Lung (tissue), 12 donors: Measurements from ENCODE around the gene DENND1A. TPM values are rescaled to one million over a fixed set of nuclear protein-coding genes. Genes with fewer than 3 reads are reported as not detected.
A peak's percentile ranks its signal among the peaks of the same experiment; 100 is the strongest.

Experiments used
- ATAC-seq: fragments of 200-7000 bp; cut with Tn5 transposase; one replicate; pipeline ENCODE4 v1.9.1; 2020; ENCODE audit warnings: moderate number of reproducible peaks; ENCODE audit not compliant: insufficient read depth, low FRiP score
- DNase-seq, 3 donors: peaks; one replicate each; pipeline ENCODE4 v3.0.0-alpha.2; 2013 to 2017
- H3K27ac ChIP-seq, 2 donors: one replicate each; pipeline ENCODE4 v1.5.1; 2013; ENCODE audit warnings: mild to moderate bottlenecking in 2 of 2, moderate library complexity in 2 of 2, control low read depth in 1 of 2, inconsistent platforms in 1 of 2, low read depth in 1 of 2, low read length in 1 of 2
- H3K27me3 ChIP-seq, 3 donors: one replicate each; pipeline ENCODE4 v1.5.1; 2013; ENCODE audit warnings: low read length in 2 of 3; ENCODE audit not compliant: control insufficient read depth in 3 of 3, insufficient read depth in 3 of 3
- H3K36me3 ChIP-seq, 4 donors: one replicate each; pipeline ENCODE4 v1.5.1; 2013; ENCODE audit warnings: low read length in 4 of 4, mild to moderate bottlenecking in 1 of 4, moderate library complexity in 1 of 4; ENCODE audit not compliant: control insufficient read depth in 4 of 4, insufficient read depth in 4 of 4
- H3K4me1 ChIP-seq, 5 donors: one replicate each; pipeline ENCODE4 v1.5.1; 2013; ENCODE audit warnings: low read length in 5 of 5, mild to moderate bottlenecking in 2 of 5, moderate library complexity in 1 of 5; ENCODE audit not compliant: control insufficient read depth in 5 of 5, insufficient read depth in 5 of 5
- H3K4me3 ChIP-seq: one replicate; pipeline ENCODE4 v1.5.1; 2013; ENCODE audit warnings: mild to moderate bottlenecking, control low read depth, moderate library complexity
- H3K9ac ChIP-seq, 2 donors: one replicate each; pipeline ENCODE4 v1.5.1; 2013; ENCODE audit warnings: low read length in 2 of 2, control low read depth in 1 of 2; ENCODE audit not compliant: insufficient read depth in 1 of 2
- H3K9me3 ChIP-seq, 4 donors: one replicate each; pipeline ENCODE4 v1.5.1; 2013; ENCODE audit warnings: low read length in 3 of 4, mild to moderate bottlenecking in 1 of 4, moderate library complexity in 1 of 4; ENCODE audit not compliant: control insufficient read depth in 4 of 4, insufficient read depth in 3 of 4
- WGBS, 2 donors: extraction: QIAGEN DNeasy Blood & Tissue Kit; methylation state at CpG; one replicate each; pipeline ENCODE4 v1.1.7; 2013; 5-methylcytosine and 5-hydroxymethylcytosine counted together
- polyA plus RNA-seq, 2 donors: library from polyadenylated mRNA; stranded (reverse); fragments of 200-250 nt; gene quantifications; one replicate each; pipeline ENCODE4 v1.2.1, GENCODE V29; 2013
- total RNA-seq, 2 donors: library from RNA; depleted of rRNA in 1 of 2; stranded (reverse); fragments of >200 nt in 1 of 2; gene quantifications; one replicate each; pipeline ENCODE4 v1.2.1, GENCODE V29; 2014 to 2021
- TF ChIP-seq, protein P1 (sequence below): IDR thresholded peaks from 2 replicates; pipeline ENCODE4 v1.5.1; 2012; ENCODE audit warnings: mild to moderate bottlenecking; ENCODE audit errors: control extremely low read depth, extremely low read depth
- donor health status: control.
- donor health status: control.
- donor health status: Bipolar disorder and iron deficiency.
- donor health status: healthy.
- donor health status: DM: yes; HTN: yes; CAD: no.

The DENND1A gene
- total and polyA plus RNA-seq, 4 donors: 5.7 to 29.8 (median 14.5) TPM

DNA sequence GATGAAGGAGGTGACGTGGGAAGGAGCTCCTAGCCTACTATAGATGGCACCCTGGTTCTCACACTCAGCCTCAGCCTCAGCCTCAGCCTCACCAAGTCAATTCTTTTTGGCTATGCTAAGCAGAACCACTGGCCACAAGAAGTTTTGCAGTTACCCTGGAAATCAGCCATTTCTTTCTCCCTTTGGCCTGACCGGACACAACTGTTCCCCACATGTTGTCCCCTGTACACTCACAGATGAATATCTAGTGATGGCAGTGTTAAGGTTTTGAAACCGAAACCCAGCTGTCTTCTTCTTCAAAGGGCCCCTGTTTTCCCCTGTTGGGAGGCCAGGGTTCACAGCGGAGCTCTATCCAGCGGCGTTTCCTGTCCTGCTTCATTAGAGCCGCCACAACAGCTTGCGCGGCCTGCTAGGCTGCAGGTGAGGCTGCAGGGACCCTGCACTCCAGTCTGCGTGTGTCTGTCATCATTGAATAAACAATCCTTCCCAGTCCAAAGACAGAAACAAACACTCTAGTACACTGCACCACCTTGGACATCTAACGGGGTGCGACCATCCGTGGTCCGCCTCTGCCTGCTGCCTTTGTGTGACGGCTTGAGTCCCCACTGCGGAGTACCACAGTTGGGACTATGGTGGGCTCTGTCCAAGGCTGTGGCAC, 250.5 kb downstream of the DENND1A start:
- H3K27me3 ChIP-seq: peaks cover 0 to 40% (median 23%) of the 10 kb centered on the region in 3 donors
- H3K4me3 ChIP-seq: no peak overlapping the region
- 73 to 83% methylated on average over 16 of the region's 16 CpGs for WGBS, 2 donors
- H3K27ac ChIP-seq: no peak overlapping the region
- DNase-seq (peak; percentile 38 to 64 (median 42)), ATAC-seq (no peak)
- TF ChIP-seq, protein P1, sequence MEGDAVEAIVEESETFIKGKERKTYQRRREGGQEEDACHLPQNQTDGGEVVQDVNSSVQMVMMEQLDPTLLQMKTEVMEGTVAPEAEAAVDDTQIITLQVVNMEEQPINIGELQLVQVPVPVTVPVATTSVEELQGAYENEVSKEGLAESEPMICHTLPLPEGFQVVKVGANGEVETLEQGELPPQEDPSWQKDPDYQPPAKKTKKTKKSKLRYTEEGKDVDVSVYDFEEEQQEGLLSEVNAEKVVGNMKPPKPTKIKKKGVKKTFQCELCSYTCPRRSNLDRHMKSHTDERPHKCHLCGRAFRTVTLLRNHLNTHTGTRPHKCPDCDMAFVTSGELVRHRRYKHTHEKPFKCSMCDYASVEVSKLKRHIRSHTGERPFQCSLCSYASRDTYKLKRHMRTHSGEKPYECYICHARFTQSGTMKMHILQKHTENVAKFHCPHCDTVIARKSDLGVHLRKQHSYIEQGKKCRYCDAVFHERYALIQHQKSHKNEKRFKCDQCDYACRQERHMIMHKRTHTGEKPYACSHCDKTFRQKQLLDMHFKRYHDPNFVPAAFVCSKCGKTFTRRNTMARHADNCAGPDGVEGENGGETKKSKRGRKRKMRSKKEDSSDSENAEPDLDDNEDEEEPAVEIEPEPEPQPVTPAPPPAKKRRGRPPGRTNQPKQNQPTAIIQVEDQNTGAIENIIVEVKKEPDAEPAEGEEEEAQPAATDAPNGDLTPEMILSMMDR: no peak
- H3K36me3 ChIP-seq: no peaks in the 10 kb centered on the region
- no peak overlapping the region for H3K9ac ChIP-seq
- H3K4me1 ChIP-seq: peaks cover 0 to 21% (median 18%) of the 10 kb centered on the region in 5 donors
- no peaks in the 10 kb centered on the region for H3K9me3 ChIP-seq

DNA sequence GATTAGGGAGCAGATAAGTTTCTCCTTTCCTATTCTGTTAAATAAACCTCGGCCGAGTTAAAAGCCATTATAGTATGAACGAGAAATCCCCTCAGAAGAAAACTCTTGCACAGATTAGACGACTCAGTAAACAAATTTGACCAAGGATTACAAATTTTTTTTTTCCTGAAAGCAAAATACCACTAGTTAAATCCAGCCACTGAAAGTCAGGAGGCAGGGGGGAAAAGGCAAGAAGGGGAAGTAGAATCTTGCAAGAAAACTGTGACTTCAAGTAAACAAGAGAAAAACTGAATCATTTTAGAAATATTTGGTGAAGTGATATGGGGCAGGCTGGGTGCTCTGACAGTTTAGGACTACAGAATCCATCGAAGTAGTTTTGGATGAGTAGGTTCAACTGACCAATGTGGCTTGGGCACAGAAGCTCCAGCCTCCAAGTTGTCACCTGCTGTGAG, 251.0 kb downstream of the DENND1A start:
- Histone ChIP-seq H3K36me3 (no peaks in the 10 kb centered on the region), H3K9me3 (peaks cover 0 to 2% (median 0%) of the 10 kb centered on the region in 4 donors), H3K27me3 (peaks cover 0 to 38% (median 19%) of the 10 kb centered on the region in 3 donors), H3K9ac (no peak overlapping the region), H3K27ac (no peak overlapping the region), H3K4me3 (no peak overlapping the region), H3K4me1 (peaks cover 0 to 21% (median 18%) of the 10 kb centered on the region in 5 donors)
- ATAC-seq: no peak
- TF ChIP-seq, protein P1: no peak
- WGBS, 2 donors: 23 to 67% methylated on average over 5 of the region's 5 CpGs
- peak in 1 of 3 donors; percentile 78 for DNase-seq

DNA sequence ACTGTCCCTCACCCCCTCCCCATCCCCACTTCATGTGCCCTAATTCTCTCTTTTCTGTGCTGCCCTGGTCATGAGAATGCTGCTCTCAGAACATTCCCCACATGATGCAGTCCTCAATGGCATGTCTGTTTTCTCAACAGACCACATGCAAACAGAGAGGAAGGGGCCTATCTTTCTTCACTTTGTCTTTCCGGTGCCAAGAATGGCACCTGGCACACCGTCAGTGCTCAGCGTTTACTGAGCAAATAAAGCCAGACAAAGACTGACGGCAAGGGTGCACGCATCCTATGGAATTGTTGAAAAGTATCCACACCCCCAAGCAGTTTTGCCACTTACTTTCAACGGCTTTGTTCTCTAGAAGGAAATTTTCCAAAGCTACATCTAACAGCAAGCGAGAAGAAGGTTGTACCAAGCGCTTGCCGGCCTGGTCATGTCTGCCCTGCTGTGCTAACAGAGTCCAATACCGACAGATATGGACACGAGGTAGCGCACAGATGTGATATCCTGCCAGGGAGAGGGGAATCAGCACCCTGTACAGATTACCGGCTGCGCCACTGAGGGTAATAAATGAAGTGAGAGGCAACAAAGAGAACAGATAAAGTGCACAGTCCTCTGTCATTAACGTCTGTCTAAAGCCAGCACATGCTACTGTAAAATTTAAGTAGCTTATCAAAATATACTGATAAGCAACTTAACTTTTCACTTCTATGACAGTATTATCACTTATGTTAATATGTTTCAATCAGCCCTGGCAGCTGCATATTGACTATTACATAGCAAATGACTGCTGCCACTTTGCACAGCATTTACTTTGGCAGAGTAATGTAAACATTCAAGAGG, 251.7 kb downstream of the DENND1A start:
- H3K4me1 ChIP-seq: peaks cover 0 to 21% (median 18%) of the 10 kb centered on the region in 5 donors
- no peaks in the 10 kb centered on the region for H3K36me3 ChIP-seq
- WGBS, 2 donors: 50 to 71% methylated on average over 15 of the region's 15 CpGs
- TF ChIP-seq, protein P1: no peak
- H3K9me3 ChIP-seq: peaks cover 0 to 4% (median 0%) of the 10 kb centered on the region in 4 donors
- no peak overlapping the region for H3K4me3 ChIP-seq
- H3K27me3 ChIP-seq: peaks cover 0 to 33% (median 16%) of the 10 kb centered on the region in 3 donors
- H3K9ac ChIP-seq: no peak overlapping the region
- no peak overlapping the region for H3K27ac ChIP-seq
- no peak for ATAC-seq
- peak; percentile 50 to 79 (median 65) for DNase-seq
